Keratinocyte (primary cell): ENCODE measurements around the gene ACTR10. TPM values are rescaled to one million over a fixed set of nuclear protein-coding genes. Genes with fewer than 3 reads are reported as not detected.

Experiments
- DNase-seq: peaks from one replicate; pipeline ENCODE4 v3.0.0-alpha.2; 2011; ENCODE audit warnings: low read depth, missing footprints, low spot score
- FAIRE-seq: peaks from 2 replicates; lab custom pipeline; 2011; peaks lifted over from hg19 to GRCh38; lab: Jason Lieb, UNC
- H2AFZ ChIP-seq: 2 replicates; pipeline ENCODE4 v1.6.0; 2012; ENCODE audit warnings: low read length, control low read depth, inconsistent platforms; ENCODE audit not compliant: control insufficient read depth
- H3K27ac ChIP-seq: 2 replicates; pipeline ENCODE4 v1.5.1; 2011; ENCODE audit warnings: low read length; ENCODE audit not compliant: control insufficient read depth, insufficient read depth
- H3K27me3 ChIP-seq: 3 replicates; pipeline ENCODE4 v1.6.0; 2011; ENCODE audit warnings: low read length; ENCODE audit not compliant: control insufficient read depth, insufficient read depth; ENCODE audit errors: extremely low read depth
- H3K36me3 ChIP-seq, 2 experiments: 2 replicates in 1 of 2; 3 replicates in 1 of 2; pipeline ENCODE4 v1.5.1; 2011; ENCODE audit warnings: low read length in 2 of 2, mild to moderate bottlenecking in 1 of 2; ENCODE audit not compliant: control insufficient read depth in 2 of 2, insufficient read depth in 2 of 2; ENCODE audit errors: extremely low read depth in 1 of 2
- H3K4me1 ChIP-seq: 3 replicates; pipeline ENCODE4 v1.5.1; 2011; ENCODE audit warnings: low read length; ENCODE audit not compliant: control insufficient read depth, insufficient read depth; ENCODE audit errors: extremely low read depth
- H3K4me2 ChIP-seq: 3 replicates; pipeline ENCODE4 v1.6.0; 2011; ENCODE audit warnings: low read depth, low read length; ENCODE audit not compliant: control insufficient read depth, insufficient read depth; ENCODE audit errors: extremely low read depth
- H3K4me3 ChIP-seq, 3 experiments: fragments of 200-600 bp in 1 of 3; sonication (generic) in 1 of 3; 2 replicates in 2 of 3; 3 replicates in 1 of 3; pipeline ENCODE4 v1.5.1; 2011 to 2016; ENCODE audit warnings: low read length in 3 of 3, mild to moderate bottlenecking in 3 of 3, control low read depth in 2 of 3, inconsistent platforms in 1 of 3, low read depth in 1 of 3, mixed read lengths in 1 of 3, mixed run types in 1 of 3, moderate library complexity in 1 of 3; ENCODE audit not compliant: control insufficient read depth in 2 of 3, insufficient read depth in 2 of 3; ENCODE audit errors: extremely low read depth in 1 of 3
- H3K79me2 ChIP-seq: 2 replicates; pipeline ENCODE4 v1.6.0; 2012; ENCODE audit warnings: low read length; ENCODE audit not compliant: control insufficient read depth, insufficient read depth
- H3K9ac ChIP-seq: 3 replicates; pipeline ENCODE4 v1.6.0; 2011; ENCODE audit warnings: low read length; ENCODE audit not compliant: control insufficient read depth, insufficient read depth; ENCODE audit errors: extremely low read depth
- H3K9me1 ChIP-seq: 3 replicates; pipeline ENCODE4 v1.6.0; 2011; ENCODE audit warnings: low read length; ENCODE audit not compliant: control insufficient read depth, insufficient read depth; ENCODE audit errors: extremely low read depth
- H3K9me3 ChIP-seq: 2 replicates; pipeline ENCODE4 v1.5.1; 2012; ENCODE audit warnings: low read depth, low read length; ENCODE audit not compliant: control insufficient read depth
- H4K20me1 ChIP-seq: 3 replicates; pipeline ENCODE4 v1.6.0; 2011; ENCODE audit warnings: low read length; ENCODE audit not compliant: control insufficient read depth, insufficient read depth; ENCODE audit errors: extremely low read depth
- CTCF ChIP-seq, 3 experiments: IDR thresholded peaks in 1 of 3; conservative IDR thresholded peaks in 1 of 3; optimal IDR thresholded peaks in 1 of 3; 2 replicates in 2 of 3; 3 replicates in 1 of 3; pipeline versions ENCODE3 to v1.5.1; 2011; ENCODE audit warnings: low read length in 3 of 3, mild to moderate bottlenecking in 3 of 3, moderate library complexity in 2 of 3, control low read depth in 1 of 3, inconsistent platforms in 1 of 3; ENCODE audit not compliant: insufficient read depth in 2 of 3; ENCODE audit errors: extremely low read depth in 1 of 3
- EZH2 ChIP-seq: IDR thresholded peaks from one replicate; pipeline ENCODE4 v1.6.1; 2012; ENCODE audit warnings: inconsistent platforms, mild to moderate bottlenecking, low read length, moderate library complexity
- dilution Hi-C: fragments of 300-500 bp; cut with MboI; formaldehyde crosslinking; loops from one replicate; pipeline ENCODE4 v1.7.0; 2020; ENCODE audit warnings: low sequenced_read_pairs; ENCODE audit not compliant: extremely low pct_ligation_motif_present
- polyA plus RNA-seq, 5 experiments: library from polyadenylated mRNA; depleted of rRNA in 3 of 5; stranded (reverse) in 3 of 5; stranded (forward) in 1 of 5; unstranded in 1 of 5; fragments of >200 nt; gene quantifications; 1 replicate in 1 of 5; 2 replicates in 3 of 5; 3 replicates in 1 of 5; pipeline versions ENCODE4 v1.2.1 to v1.2.3, GENCODE V29; 2011 to 2012; ENCODE audit warnings: missing spikeins in 2 of 5, low read depth in 1 of 5, low replicate concordance in 1 of 5

ACTR10 gene
- polyA plus RNA-seq, 1 donor (not counting 4 experiments of a cell fraction or from before 2014, with no cell fraction given) = 125 TPM

GRCh38 chr14:58278177-58278576, 78.2 kb downstream of the ACTR10 start:
- H3K9me1 ChIP-seq = no peaks in the 10 kb centered on the region

GRCh38 chr14:58280954-58281787, 81.2 kb downstream of the ACTR10 start:
- H3K27me3 ChIP-seq = no peaks in the 10 kb centered on the region
- TF ChIP-seq EZH2 (no peak), CTCF (optimal IDR thresholded peaks at IDR 0.05 in 1 of 3, IDR thresholded peaks at IDR 0.05 in 1 of 3, conservative IDR thresholded peaks at IDR 0.05 in 1 of 3; ENCODE audit: extremely low read depth in 1 of 3, insufficient read depth in 2 of 3, low read length in 3 of 3) (no peak)
- H3K4me3 ChIP-seq = no peak overlapping the region
- no peaks in the 10 kb centered on the region for H4K20me1 ChIP-seq
- H3K36me3 ChIP-seq = peaks cover 5 to 10% of the 10 kb centered on the region in 2 experiments
- H3K9ac ChIP-seq = peak overlapping the region; percentile 18
- H2AFZ ChIP-seq = no peak overlapping the region
- H3K27ac ChIP-seq = peak overlapping the region; percentile 62
- dilution Hi-C loops = no loop called here
- peaks cover 16% of the 10 kb centered on the region for H3K4me1 ChIP-seq
- H3K9me1 ChIP-seq = no peaks in the 10 kb centered on the region
- no peaks in the 10 kb centered on the region for H3K9me3 ChIP-seq
- DNase-seq (peak; percentile 30), FAIRE-seq (peak; percentile 82)
- H3K4me2 ChIP-seq = peak overlapping the region; percentile 70
- H3K79me2 ChIP-seq = peaks cover 82% of the 10 kb centered on the region

More at GRCh38 chr14:58278177-58278576, 78.2 kb downstream of the ACTR10 start:
- Histone ChIP-seq H4K20me1 (no peaks in the 10 kb centered on the region), H3K27me3 (no peaks in the 10 kb centered on the region), H3K4me1 (peaks cover 16% of the 10 kb centered on the region), H3K9me3 (no peaks in the 10 kb centered on the region), H3K9ac (no peak overlapping the region), H3K4me3 (no peak overlapping the region), H3K36me3 (peaks cover 3 to 7% of the 10 kb centered on the region in 2 experiments), H3K79me2 (peaks cover 74% of the 10 kb centered on the region), H2AFZ (no peak overlapping the region), H3K4me2 (no peak overlapping the region), H3K27ac (no peak overlapping the region)
- DNase-seq (no peak), FAIRE-seq (no peak)
- dilution Hi-C loops = no loop called here
- TF ChIP-seq EZH2 (no peak), CTCF (optimal IDR thresholded peaks at IDR 0.05 in 1 of 3, IDR thresholded peaks at IDR 0.05 in 1 of 3, conservative IDR thresholded peaks at IDR 0.05 in 1 of 3; ENCODE audit: extremely low read depth in 1 of 3, insufficient read depth in 2 of 3, low read length in 3 of 3) (no peak)
